T-helper 2 cell treated with Interferon-gamma antibody and Interleukin-4, amounts not matched to agents 100 ng/mL and 5 ng/mL, for 36 hours (primary cell): ENCODE measurements around the gene PRR15. TPM values are rescaled to one million over a fixed set of nuclear protein-coding genes. Genes with fewer than 3 reads are reported as not detected.

Source experiments
- intact Hi-C: fragments of 100-400 bp; cut with micrococcal nuclease; formaldehyde crosslinking; loops from one replicate; pipeline ENCODE4 v1.15.1; 2023
- total RNA-seq: library from RNA; stranded (reverse); gene quantifications from 2 replicates; pipeline ENCODE4 v1.2.3, GENCODE V29; 2022

The PRR15 gene
- total RNA-seq, 1 donor from 2014 or later = not detected

DNA sequence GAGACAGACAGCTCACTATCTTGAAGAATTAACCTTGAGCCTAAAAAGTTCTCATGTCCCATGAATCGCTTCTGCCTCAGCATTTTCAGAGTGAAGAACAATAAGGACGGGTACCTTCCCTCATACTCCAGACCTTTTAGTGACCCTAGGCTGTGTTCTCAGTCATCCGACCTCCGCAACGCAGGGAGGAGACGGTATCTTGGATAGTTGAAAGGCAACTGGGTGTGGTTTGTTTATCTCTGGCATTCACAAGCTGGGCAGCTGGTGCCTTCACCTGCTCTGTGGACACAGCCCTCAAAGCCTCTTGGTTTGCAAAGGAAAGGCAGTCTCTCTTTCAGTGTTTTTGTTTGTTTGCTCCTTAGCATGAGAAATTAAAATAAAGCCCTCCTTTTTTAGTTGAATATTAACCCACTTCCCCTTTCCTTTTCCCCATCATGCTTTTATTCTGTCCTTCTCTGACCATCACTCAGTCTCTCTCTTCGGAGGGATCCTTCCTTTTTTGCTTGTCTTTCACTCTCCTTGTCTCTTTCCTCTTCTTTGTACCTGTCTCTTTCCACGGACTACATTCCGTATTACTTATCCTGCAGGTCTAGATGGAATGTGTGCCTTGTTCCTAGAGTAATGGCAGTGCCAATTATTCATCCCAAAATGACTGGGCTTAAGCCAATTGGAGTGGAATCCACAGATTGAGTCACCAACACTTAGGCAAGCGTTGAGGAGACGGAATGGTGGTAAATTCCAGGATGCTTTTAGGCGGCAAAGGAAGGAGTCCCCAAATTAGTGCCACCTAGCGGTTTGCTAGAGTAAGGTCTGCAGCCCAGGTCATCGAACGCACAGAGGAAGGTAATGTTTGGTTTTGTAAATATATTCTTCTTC lies 45.8 kb downstream of the PRR15 start:
- intact Hi-C loops = no loop called here

DNA sequence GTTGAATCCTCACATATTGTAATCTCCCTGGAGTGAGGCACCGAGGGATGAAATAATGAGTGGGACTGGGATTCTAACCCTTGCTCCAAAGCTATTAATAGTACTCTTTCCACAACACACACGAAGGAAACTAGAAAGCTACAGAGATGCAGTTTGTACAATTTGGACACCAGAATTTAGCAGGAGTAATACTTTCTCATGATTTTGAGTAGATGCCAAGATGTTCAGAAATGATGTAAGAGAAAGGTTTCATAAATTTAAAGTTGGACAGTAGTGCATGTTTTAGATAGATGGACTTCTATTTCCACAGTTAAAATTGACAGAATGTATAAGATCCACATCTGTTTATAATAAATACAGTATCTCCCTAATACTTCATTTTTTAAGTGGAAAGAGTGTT lies 46.5 kb downstream of the PRR15 start:
- intact Hi-C loops = no loop called here

DNA sequence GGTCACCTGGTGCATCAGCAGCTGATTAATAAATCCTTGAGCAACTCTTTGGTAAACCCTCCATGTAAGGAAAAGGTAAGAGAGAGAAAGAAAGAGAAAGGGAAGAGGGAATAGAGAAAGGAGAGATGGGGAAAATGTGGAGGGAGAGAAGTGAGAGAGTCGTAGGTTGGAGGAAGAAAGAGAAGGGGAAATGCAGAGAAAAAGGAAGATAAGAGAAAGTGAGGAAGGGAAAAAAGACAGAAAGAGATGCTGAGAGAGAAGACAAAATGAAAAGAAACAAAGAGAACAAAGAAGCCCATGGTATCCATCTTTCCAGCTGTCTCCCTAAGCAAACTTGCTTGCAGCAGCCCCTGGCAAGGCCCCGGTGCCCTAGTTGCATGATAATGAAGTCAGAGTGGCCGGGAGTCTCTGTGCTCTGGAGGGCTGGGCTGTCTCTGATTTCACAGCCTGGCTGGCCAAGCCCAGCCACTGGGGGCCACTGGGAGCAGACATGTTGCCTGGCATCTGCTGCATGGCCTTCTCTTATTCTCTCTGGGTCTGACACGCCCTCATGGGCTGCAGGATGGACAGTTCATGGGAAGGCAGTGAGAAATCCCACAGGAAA lies 48.4 kb downstream of the PRR15 start:
- intact Hi-C loops = no loop called here

DNA sequence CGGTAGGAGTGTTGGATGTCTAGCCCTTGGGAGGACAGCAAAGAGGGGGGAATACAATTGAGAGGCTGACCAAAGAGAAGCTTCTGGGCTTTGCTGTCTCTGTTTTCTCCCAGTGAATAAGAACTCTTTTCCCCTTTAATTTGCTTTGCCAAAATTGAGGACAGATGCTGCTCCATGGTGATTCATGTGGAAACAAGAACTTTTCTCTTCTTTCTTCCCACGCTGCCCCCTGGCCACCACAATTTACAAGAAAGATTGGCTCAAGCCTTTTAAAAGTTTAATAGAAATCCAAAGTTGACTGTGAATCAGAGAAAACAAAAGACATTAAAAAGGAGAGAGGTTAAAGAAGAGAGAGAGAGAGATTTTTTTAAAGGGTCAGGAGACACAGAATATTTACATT lies 49.0 kb downstream of the PRR15 start:
- intact Hi-C loops = no loop called here

DNA sequence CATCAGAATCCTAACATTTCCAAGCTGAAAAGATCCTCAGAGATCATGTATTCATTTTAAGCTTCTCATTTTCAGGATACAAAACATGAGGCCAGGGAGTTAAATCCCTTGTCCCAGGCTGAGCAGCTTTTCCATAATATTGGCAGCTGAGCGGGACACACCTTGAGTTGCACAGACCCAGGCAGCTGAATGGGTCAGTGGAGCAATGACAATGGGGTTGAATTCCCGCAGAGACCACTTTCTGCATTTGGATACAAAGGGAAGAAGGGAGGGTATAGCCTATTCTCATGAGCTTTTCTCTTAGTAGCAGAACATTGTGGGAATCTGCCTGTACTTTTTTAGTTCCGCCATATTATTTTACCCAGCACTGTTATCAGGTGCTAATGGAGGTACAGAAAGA lies 49.5 kb downstream of the PRR15 start:
- intact Hi-C loops = no loop called here

DNA sequence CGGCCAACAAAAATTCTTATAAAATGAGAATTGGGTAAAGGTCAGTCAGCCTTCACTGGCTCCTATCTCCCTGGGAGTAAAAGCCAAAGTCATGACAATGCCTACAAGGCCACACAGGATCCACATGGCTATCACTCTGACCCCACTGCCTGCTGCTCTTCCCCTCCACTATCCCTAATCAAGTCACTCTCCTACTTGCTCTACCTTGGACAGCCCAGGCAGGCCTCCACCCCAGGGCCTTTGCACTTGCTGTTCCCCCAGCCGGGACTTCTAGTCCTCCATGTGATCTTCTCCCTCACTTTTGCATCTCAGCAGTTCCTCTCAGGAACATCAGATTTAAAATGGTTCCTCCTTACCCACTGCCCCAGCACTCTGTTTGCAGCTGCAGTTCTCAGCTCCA lies 50.6 kb downstream of the PRR15 start:
- intact Hi-C loops = no loop called here

Other genes starting within 250 kb of the PRR15 start
- not detected in 2 replicates for gene WIPF3, start 242.7 kb downstream of the PRR15 start, total RNA-seq